Measurements from ENCODE around the gene CNPY3. TPM values are rescaled to one million over a fixed set of nuclear protein-coding genes. Genes with fewer than 3 reads are reported as not detected.
A peak's percentile ranks its signal among the peaks of the same experiment; 100 is the strongest.

Gene CNPY3
- total RNA-seq, 1 experiment from 2014 or later, result 27.2 TPM

DNA sequence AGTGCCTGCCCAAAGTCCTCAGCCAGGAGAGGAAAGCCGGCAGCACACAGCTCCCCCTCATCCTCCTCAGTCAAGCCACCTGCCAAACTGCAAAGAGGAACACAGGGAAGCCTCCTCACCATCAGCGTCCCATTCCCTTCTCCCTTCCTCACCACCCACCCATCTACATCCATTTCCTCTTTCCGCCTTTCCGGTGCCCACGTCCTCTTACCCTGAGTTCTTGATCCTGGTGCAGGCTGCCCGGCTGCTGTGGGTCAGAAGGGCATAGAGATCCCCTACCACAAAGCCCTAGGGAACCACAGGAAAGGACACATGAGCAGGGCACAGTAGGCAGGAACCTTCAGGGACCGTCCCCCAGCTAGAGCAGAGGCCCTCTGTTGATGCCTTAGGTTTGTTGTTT, 37.3 kb downstream of the CNPY3 start:
- DNase-seq, result no peak

DNA sequence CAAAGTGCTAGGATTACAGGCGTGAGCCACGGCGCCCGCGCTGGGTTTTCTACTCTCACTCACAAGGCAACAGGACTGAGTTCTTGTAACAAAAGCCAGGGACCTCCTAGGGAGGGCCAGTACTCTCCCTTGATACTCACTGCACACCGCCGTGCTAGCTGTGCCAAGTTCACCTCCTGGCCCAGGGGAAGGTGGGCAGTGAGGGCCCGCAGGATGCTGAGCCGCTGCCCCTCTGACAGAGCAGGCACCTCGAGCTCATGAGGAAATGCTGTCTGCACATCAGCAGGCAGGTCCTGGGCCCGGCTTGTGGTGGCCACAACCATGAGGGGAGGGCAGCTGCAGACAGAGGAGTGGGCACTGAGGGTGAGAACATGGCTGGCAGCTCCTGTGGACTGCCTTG, 37.9 kb downstream of the CNPY3 start:
- Histone ChIP-seq H3K36me3 (no peaks in the 10 kb centered on the region; the same call in 1 of the 2 replicates), H3K4me3 (no peak overlapping the region), H3K9me3 (no peaks in the 10 kb centered on the region), H3K27me3 (no peaks in the 10 kb centered on the region)
- no peak for DNase-seq

More for the DNA sequence above, 37.3 kb downstream of the CNPY3 start:
- Histone ChIP-seq H3K4me3 (no peak overlapping the region), H3K27me3 (no peaks in the 10 kb centered on the region), H3K9me3 (no peaks in the 10 kb centered on the region), H3K36me3 (no peaks in the 10 kb centered on the region; the same call in 1 of the 2 replicates)

DNA sequence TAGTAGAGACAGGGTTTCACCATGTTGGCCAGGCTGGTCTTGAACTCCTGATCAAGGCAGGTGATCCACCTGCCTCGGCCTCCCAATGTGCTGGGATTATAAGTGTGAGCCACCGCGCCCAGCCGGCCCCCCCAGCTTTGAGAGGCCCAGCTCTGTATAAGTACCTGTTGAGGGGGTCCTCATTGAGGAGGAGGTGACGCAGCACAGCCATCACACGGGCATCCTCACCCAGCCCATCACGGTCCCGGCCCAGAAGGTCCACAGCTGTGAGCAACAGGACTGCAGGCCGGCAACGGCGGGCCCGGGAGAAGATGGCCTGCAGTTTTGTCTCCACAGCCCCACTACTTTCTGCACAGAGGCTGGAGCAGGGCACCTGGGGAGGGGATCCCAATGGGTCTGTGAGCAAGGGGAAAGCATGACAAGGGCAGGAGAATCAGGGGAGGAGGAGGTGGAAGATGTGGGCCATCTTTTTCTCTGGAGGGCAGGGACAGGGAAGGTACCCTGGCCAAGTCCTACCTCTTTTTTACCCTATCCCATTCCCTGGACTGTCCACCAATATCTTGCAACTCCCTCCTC, 38.9 kb downstream of the CNPY3 start:
- Histone ChIP-seq H3K4me3 (no peak overlapping the region), H3K36me3 (no peaks in the 10 kb centered on the region; the same call in 1 of the 2 replicates), H3K9me3 (no peaks in the 10 kb centered on the region), H3K27me3 (no peaks in the 10 kb centered on the region)
- no peak for DNase-seq

DNA sequence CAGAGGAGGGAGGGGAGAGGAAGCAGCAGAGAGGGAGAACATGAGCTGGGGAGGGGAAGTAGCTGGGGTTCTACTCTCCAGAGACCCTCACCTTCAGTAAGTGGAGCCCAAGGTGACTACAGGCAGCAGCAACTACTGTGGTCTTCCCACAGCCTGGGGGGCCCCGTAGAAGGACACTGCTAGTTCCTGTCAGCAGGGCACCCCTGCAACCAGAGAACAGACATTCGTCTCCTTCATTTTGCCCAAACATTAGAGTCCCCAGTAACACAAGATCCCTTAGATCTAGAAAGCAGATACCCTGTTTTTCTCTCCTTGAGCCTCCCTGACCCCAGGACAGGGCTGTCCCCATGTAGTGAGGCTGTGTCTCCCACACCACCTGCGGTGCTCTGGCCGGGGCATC, 39.5 kb downstream of the CNPY3 start:
- no peaks in the 10 kb centered on the region for H3K9me3 ChIP-seq
- no peak for DNase-seq
- H3K4me3 ChIP-seq, result no peak overlapping the region
- no peaks in the 10 kb centered on the region for H3K27me3 ChIP-seq
- no peaks in the 10 kb centered on the region; the same call in 1 of the 2 replicates for H3K36me3 ChIP-seq

DNA sequence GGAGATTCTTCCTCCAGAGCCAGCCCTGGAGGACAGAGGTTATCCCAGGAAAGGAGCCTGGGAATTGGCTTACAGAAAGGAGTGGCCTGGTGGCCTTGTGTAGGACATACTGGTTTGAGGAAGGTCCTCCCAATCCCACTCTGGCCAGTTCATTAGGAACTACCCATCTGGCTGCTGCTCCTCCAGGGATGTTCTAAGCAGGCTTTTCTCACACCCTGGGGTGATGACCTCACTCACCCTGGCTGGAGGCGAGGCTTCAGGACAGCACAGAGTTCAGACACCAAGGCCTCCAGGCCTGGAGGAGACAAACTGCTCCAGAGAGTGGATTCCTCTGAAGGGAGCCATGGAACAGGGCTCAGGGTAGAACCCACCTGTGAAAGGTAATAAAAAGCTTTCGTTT, 40.2 kb downstream of the CNPY3 start:
- DNase-seq, result no peak
- Histone ChIP-seq H3K36me3 (no peaks in the 10 kb centered on the region; the same call in 1 of the 2 replicates), H3K9me3 (no peaks in the 10 kb centered on the region), H3K27me3 (no peaks in the 10 kb centered on the region), H3K4me3 (no peak overlapping the region)

DNA sequence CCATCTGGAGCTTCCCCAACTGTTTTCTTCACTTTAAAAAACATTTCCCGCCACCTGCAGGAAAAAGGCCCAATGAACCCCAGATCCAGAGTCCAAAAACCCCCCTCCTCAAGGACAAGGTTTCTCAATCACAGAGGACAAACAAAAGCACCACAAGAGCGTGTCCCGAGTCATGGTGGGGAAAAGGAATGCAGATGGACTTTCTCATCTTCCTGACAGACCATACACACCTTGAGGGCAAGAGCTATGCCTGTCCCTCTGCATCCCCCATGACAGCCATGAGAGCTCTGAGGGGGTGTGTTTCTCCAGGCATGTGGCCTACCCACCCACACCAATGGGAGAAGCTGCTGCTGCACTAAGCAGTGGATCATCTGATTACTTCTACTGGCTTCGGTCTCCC, 40.7 kb downstream of the CNPY3 start:
- Histone ChIP-seq H3K4me3 (no peak overlapping the region), H3K36me3 (no peaks in the 10 kb centered on the region; the same call in 1 of the 2 replicates), H3K9me3 (no peaks in the 10 kb centered on the region), H3K27me3 (no peaks in the 10 kb centered on the region)
- DNase-seq, result no peak

DNA sequence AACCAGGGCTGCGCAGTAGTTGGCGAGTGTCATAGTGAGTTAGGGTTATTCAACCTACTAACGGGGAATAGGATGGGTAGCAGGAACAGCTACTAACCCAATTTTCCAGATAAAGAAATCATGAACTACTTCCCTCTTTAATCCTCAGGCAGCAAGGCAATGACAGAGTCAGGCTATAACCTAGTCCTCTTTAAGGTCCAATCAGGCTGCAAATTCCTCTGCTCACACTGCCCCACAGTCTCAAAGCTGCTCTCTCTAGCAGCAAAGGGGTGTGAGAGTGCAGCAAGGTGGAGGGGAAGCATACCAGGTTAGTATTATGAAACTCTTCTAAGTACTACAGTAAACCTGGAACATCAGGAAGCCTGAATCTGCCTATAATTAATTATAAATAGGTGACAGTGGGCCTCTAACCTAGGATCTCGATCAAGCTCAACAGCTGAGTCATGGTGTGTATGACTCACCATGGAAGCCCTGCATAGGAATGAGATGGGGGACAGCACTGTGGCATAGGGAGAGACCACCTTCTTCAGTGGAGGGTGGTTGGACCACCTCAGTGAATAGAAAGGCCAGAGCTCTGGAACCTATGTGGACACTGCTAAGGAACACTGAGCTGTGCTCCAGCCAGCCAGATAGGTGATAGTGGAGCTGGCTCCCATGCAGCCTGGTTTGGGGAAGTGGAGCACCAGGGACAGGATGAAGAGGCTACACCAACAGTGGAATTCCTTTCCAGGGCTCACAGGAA, 41.8 kb downstream of the CNPY3 start:
- no peak for DNase-seq
- Histone ChIP-seq H3K27me3 (no peaks in the 10 kb centered on the region), H3K4me3 (no peak overlapping the region), H3K9me3 (no peaks in the 10 kb centered on the region), H3K36me3 (no peaks in the 10 kb centered on the region; the same call in 1 of the 2 replicates)

DNA sequence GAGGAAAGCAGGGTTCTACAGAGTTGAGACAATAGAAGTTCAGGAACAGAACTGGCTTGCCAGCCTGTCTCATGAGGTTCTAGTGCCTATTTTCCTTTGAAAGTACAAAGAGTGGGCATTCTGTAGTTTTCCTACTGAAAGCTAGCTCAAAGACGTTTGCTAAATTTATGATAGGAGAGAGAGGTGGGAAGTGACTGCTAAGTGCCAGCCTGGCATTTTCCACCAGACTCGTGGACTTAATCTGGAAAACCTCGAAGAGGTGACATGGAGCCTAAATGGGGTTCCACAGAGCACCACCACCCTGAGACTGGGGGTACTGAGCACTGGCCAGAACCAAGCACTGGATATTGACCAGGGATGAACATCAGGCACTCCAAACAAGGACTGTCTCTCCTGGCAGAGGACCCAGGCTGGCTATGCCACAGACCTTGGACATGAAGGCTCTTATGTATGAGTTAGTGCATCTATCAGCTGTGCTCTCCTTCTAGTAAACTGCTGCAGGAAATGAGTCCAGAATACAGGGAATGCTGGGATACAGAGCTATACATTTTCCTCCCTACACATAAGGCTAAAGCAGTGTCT, 42.6 kb downstream of the CNPY3 start:
- Histone ChIP-seq H3K27me3 (no peaks in the 10 kb centered on the region), H3K36me3 (no peaks in the 10 kb centered on the region; the same call in 1 of the 2 replicates), H3K9me3 (no peaks in the 10 kb centered on the region), H3K4me3 (no peak overlapping the region)
- peak; percentile 11 for DNase-seq

DNA sequence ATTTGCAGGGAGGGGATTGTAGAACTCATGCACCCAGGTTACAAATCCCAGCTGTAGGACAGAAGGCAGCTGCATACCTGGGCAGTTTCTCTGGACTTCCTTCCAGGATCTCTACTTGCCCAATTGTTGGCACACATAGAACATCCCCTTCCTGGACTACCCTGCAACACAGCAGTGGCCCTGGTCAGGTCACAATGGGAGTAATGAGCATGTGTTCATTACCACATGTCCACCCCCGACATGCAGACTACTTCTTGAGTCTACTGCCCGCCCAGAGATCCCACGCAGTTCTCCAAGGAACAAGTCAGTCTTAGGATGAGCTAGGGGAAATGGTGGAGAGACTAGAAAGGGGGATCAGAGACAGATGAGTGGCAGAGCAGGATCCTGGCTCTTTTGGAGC, 44.6 kb downstream of the CNPY3 start:
- DNase-seq, result no peak
- Histone ChIP-seq H3K4me3 (no peak overlapping the region), H3K36me3 (peaks cover 2% of the 10 kb centered on the region), H3K9me3 (no peaks in the 10 kb centered on the region), H3K27me3 (no peaks in the 10 kb centered on the region)

DNA sequence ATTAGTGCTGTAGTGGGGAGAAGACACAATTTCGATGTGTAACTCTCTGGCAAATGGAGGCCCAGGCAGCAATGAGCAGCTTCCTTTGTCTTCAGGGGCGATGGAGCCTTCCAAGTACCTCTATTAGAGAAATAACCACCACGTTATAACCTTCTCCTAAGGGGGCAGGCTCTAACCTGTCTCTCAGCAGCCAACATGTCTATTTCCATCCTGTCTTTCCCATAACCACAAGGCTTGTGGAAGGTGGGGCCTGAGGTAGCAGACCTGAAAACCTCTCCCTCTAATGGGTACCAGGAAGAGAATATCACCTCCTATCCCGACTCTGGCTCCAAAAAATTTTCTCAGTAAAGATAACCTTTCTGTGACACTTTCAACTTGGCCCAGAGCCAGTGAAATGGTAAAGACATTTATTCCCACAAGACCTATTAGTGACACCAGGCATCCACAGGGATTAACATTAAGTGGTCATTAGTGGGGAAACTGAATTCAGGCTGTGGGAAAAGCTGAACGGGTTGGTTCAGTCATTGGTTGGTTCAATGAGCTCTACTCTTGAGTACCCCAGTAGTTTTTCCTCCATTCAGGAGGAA, 45.7 kb downstream of the CNPY3 start:
- no peaks in the 10 kb centered on the region for H3K9me3 ChIP-seq
- H3K4me3 ChIP-seq, result no peak overlapping the region
- no peak for DNase-seq
- H3K27me3 ChIP-seq, result no peaks in the 10 kb centered on the region
- H3K36me3 ChIP-seq, result peaks cover 2% of the 10 kb centered on the region; the same call in 1 of the 2 replicates

DNA sequence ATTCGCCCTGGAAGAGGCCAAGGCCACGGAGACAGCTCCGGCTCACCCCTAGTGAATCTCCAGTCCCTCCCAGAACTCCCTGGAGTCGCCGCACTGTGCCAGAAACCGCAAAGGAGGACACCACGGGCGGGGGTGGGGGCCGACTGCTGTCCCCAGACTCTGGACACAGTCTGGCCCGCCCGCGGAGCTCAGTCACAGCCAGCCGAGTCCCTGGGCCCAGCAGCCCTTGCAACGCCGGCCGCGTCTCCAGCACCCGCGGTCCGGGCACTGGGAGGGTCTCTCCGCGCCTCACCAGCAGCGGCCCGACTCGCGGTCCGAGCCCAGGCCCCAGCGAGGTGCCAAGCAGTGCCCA, 49.2 kb downstream of the CNPY3 start:
- peak; percentile 43 for DNase-seq

DNA sequence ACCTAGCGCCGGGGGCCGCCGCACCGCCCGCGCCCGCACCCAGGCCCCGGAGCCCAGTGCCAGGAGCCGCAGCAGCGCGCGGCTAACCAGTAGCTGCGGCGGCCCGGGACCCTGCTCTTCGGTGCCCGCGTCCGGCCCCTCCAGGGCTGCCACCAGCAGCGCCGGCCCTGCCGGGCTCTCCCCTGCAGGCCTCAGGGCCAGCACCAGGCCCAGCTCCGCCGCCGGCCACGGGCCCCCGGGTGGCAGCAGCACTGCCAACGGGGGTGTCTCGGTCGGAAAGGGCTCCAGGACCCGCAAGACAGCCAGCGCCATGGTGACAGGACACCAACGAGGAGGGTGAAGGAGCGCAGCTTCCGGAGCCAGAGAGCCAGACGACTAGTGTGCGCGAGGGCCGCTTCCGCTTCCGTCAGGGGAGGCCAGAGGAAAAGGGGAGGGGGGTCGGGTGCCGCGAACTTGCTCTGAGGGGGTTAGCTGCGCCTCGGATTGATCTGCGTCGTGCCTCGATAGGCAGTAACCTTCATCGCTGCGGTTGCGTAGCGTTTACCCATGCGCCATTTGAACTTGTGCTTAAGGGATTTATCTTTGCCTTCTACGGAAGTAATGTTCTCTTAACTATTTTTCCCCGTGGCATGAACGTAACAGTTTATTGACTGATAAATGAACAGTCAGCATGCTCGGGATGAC, 49.7 kb downstream of the CNPY3 start, which contains the start of gene PEX6:
TSS of gene PEX6 (minus strand) at position 343 of the 684 bp plus-strand sequence. CDS start at position 312, 31 bp downstream.
- Histone ChIP-seq H3K9me3 (no peaks in the 10 kb centered on the region), H3K36me3 (peaks cover 2% of the 10 kb centered on the region; the same call in 1 of the 2 replicates), H3K4me3 (peak within 1 kb of the TSS; percentile 75), H3K27me3 (no peaks in the 10 kb centered on the region)
- DNase-seq, result peak; percentile 88

More for the DNA sequence above, 49.2 kb downstream of the CNPY3 start:
- peak overlapping the region; percentile 75 for H3K4me3 ChIP-seq
- H3K27me3 ChIP-seq, result no peaks in the 10 kb centered on the region
- H3K36me3 ChIP-seq, result peaks cover 2% of the 10 kb centered on the region; the same call in 1 of the 2 replicates
- H3K9me3 ChIP-seq, result no peaks in the 10 kb centered on the region

DNA sequence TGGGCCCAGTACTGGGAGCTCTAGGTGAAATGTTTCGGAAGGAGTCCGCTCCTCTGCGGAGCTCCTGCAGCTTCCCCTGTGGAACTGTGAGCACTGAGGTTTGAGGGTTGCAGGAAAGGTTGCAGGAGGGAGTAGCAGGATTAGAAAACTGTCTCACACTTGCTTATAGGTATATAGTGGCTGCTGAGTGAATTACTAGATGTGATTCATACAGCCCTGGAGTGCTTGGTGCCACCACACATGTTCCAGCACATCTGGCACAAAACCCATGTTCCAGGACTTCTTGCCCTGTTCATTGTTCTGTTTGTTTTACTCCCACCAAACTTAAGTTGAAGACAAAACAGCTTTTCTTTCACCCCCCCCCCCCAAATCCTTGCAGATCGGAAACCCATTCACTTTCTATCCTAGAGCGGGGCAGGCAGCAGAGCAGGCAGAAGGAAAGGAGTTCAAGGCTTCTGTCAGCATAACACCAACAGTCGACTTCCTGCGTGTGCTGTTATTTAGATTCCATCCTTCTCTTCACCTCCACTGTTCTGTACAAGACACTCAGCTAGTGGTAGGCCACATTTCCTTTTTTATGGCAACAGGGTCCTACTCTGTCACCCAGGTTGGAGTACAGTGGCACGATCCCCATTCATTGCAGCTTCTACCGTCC, 50.4 kb downstream of the CNPY3 start:
- DNase-seq, result peak; percentile 17

DNA sequence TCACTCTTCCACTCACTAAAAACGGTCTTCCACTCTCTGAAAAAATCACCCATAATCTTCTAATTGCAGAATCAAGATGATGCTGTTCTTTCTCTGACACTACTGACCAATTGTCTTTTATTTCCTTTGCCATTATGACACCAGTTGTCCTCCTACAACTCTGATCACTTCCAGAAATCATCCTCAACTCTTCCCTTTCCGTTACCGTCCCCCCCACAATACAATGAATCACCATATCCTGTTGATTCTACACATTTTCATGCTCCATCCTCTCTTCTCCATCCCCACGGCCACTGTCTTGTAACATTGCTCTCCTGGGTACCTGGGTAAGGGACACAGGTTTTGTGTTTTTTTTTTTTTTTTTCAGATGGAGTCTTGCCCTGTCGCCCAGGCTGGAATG, 52.6 kb downstream of the CNPY3 start:
- Histone ChIP-seq H3K4me3 (no peak overlapping the region), H3K9me3 (no peaks in the 10 kb centered on the region), H3K36me3 (peaks cover 2% of the 10 kb centered on the region; the same call in 1 of the 2 replicates), H3K27me3 (no peaks in the 10 kb centered on the region)
- no peak for DNase-seq

More for the DNA sequence above, 50.4 kb downstream of the CNPY3 start:
- no peaks in the 10 kb centered on the region for H3K27me3 ChIP-seq
- H3K9me3 ChIP-seq, result no peaks in the 10 kb centered on the region
- H3K36me3 ChIP-seq, result peaks cover 2% of the 10 kb centered on the region; the same call in 1 of the 2 replicates
- peak overlapping the region; percentile 75 for H3K4me3 ChIP-seq

DNA sequence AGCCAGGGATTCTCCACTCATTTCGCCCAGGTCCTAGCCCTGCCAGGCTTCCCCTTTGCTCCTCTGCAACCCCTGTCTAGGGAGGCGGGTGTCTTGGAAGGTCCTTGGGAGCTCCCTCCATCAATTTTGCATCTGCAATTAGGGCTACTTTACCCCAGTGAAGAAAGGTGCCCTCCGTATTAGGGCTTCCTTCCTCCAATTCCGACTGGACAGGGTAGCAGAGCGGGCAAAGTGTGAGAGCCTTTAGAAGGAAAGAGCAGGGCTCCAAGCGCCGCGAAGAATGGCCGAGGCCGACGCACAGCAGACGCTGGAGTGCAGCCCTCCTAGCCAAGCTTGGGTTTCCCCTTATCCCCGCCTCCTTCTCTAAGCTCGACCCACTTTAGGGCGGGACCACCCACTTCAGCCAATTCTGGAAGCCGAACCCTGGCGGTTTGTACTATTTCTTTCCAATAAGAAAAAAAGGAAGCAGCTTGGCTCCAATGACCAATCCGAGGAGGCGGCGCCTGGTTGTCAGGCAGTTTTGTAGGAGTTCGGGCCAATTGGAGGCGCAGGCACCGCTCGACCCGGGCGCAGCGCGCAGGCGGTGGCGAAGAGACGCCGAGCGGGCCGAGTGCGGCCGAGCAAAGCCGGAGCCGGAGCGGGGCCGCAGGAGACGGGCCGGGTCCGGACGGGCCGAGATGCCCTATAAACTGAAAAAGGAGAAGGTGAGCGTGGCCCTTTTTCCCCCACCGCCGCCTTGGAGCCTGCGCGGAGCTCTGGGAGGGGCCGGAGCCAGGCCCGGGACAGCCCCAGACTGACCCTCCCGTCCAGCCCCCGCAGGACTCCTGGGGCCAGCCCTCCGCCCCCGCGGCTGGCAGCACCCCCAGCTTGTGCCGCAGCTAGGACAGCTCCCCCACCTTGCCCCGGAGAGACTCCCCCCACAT, 55.0 kb downstream of the CNPY3 start, which contains the start of gene PPP2R5D:
TSS of gene PPP2R5D (plus strand) at position 570 of the 923 bp plus-strand sequence. CDS start at position 678, 108 bp downstream.
- peak; percentile 94 for DNase-seq
- no peaks in the 10 kb centered on the region for H3K9me3 ChIP-seq
- H3K4me3 ChIP-seq, result peak within 1 kb of the TSS; percentile 73
- H3K36me3 ChIP-seq, result no peaks in the 10 kb centered on the region
- no peaks in the 10 kb centered on the region for H3K27me3 ChIP-seq
